HepG2 (cell line): ENCODE measurements around the gene ELMO2. TPM values are rescaled to one million over a fixed set of nuclear protein-coding genes. Genes with fewer than 3 reads are reported as not detected.

Experiments used
- ELF4 ChIP-seq: sonication (generic); formaldehyde crosslinking; IDR thresholded peaks from 2 replicates; pipeline ENCODE4 v1.5.0; 2020; ENCODE audit warnings: missing genetic modification reagents, mild to moderate bottlenecking, moderate library complexity, borderline replicate concordance
- FOXP1 ChIP-seq, 2 experiments: fragments of 450-650 bp in 1 of 2; IDR thresholded peaks; 2 replicates each; pipeline ENCODE4 v1.6.1; 2017 to 2018; ENCODE audit warnings: antibody characterized with exemption in 1 of 2
- NFKBIZ ChIP-seq: IDR thresholded peaks from 2 replicates; pipeline ENCODE4 v1.6.1; 2018; ENCODE audit warnings: missing genetic modification reagents, missing compliant biosample characterization
- RBM39 ChIP-seq: fragments of 200-400 bp; formaldehyde crosslinking; IDR thresholded peaks from one replicate; pipeline ENCODE4 v1.6.1; 2018; ENCODE audit warnings: antibody characterized with exemption, mild to moderate bottlenecking, low read depth, low read length; ENCODE audit not compliant: poor library complexity, severe bottlenecking
- REPIN1 ChIP-seq: sonication (generic); formaldehyde crosslinking; IDR thresholded peaks from 2 replicates; pipeline ENCODE4 v1.8.0; 2022; ENCODE audit warnings: missing genetic modification reagents, low read depth, mild to moderate bottlenecking, borderline replicate concordance
- SALL2 ChIP-seq: sonication (generic); formaldehyde crosslinking; IDR thresholded peaks from 2 replicates; pipeline ENCODE4 v1.8.1; 2023; ENCODE audit warnings: mild to moderate bottlenecking, missing genetic modification reagents, inconsistent platforms
- SP4 ChIP-seq: sonication (generic); formaldehyde crosslinking; IDR thresholded peaks from 2 replicates; pipeline ENCODE4 v1.8.1; 2023; ENCODE audit warnings: mild to moderate bottlenecking, missing genetic modification reagents
- XBP1 ChIP-seq: sonication (generic); formaldehyde crosslinking; IDR thresholded peaks from 2 replicates; pipeline ENCODE4 v1.5.0; 2020; ENCODE audit warnings: missing genetic modification reagents
- ZBTB7B ChIP-seq: sonication (generic); formaldehyde crosslinking; IDR thresholded peaks from 2 replicates; pipeline ENCODE4 v1.4.0; 2020; ENCODE audit warnings: missing genetic modification reagents
- ZNF101 ChIP-seq: sonication (generic); formaldehyde crosslinking; IDR thresholded peaks from 2 replicates; pipeline ENCODE4 v1.4.0; 2020; ENCODE audit warnings: mild to moderate bottlenecking, low read depth, missing genetic modification reagents, borderline replicate concordance
- ZNF496 ChIP-seq: sonication (generic); formaldehyde crosslinking; IDR thresholded peaks from 2 replicates; pipeline ENCODE4 v1.8.1; 2023; ENCODE audit warnings: mild to moderate bottlenecking, moderate library complexity, missing genetic modification reagents; ENCODE audit not compliant: insufficient replicate concordance
- ZNF552 ChIP-seq: sonication (generic); formaldehyde crosslinking; IDR thresholded peaks from 2 replicates; pipeline ENCODE4 v1.9.0; 2022; ENCODE audit warnings: missing genetic modification reagents, mild to moderate bottlenecking, borderline replicate concordance
- ZNF607 ChIP-seq: sonication (generic); formaldehyde crosslinking; IDR thresholded peaks from 2 replicates; pipeline ENCODE4 v1.5.1; 2020; ENCODE audit warnings: missing genetic modification reagents, mild to moderate bottlenecking, borderline replicate concordance
- ZNF776 ChIP-seq: sonication (generic); formaldehyde crosslinking; IDR thresholded peaks from 2 replicates; pipeline ENCODE4 v1.4.0; 2020; ENCODE audit warnings: mild to moderate bottlenecking, missing genetic modification reagents
- polyA plus RNA-seq, 8 experiments: library from polyadenylated mRNA; depleted of rRNA in 3 of 8; stranded (reverse) in 7 of 8; unstranded in 1 of 8; fragments of >200 nt; fragmentation: Illumina TruSeq in 4 of 8; extraction: Trizol in 4 of 8; gene quantifications; 2 replicates each; pipeline versions ENCODE4 v1.2.1 to v1.2.3, GENCODE V29; 2011 to 2016; ENCODE audit warnings: low read depth in 4 of 8, missing spikeins in 1 of 8, mixed read lengths in 1 of 8; ENCODE audit not compliant: insufficient read depth in 1 of 8
- total RNA-seq, 5 experiments: library from RNA; depleted of rRNA; stranded (reverse); fragments of >200 nt; fragmentation: Illumina TruSeq; extraction: Trizol; gene quantifications; 2 replicates each; pipeline ENCODE4 v1.2.3, GENCODE V29; 2016; ENCODE audit warnings: low read depth in 1 of 5
- TF ChIP-seq, protein P1 (sequence below): sonication (generic); formaldehyde crosslinking; IDR thresholded peaks from one replicate; pipeline ENCODE4 v1.5.1; 2020; ENCODE audit warnings: mild to moderate bottlenecking, missing genetic modification reagents; ENCODE audit errors: not compliant biosample characterization
- TF ChIP-seq, protein P2 (sequence below): sonication (generic); formaldehyde crosslinking; conservative IDR thresholded peaks from 2 replicates; pipeline ENCODE4 v1.4.0; 2020; ENCODE audit warnings: missing genetic modification reagents
- TF ChIP-seq, protein P3 (sequence below): sonication (generic); formaldehyde crosslinking; IDR thresholded peaks from 2 replicates; pipeline ENCODE4 v1.4.0; 2020; ENCODE audit warnings: missing genetic modification reagents

The ELMO2 gene
- total and polyA plus RNA-seq, 2 of the 13 experiments (the other 11 are each of a cell fraction or from before 2014, with no cell fraction given): 30.6 to 35.7 TPM

DNA sequence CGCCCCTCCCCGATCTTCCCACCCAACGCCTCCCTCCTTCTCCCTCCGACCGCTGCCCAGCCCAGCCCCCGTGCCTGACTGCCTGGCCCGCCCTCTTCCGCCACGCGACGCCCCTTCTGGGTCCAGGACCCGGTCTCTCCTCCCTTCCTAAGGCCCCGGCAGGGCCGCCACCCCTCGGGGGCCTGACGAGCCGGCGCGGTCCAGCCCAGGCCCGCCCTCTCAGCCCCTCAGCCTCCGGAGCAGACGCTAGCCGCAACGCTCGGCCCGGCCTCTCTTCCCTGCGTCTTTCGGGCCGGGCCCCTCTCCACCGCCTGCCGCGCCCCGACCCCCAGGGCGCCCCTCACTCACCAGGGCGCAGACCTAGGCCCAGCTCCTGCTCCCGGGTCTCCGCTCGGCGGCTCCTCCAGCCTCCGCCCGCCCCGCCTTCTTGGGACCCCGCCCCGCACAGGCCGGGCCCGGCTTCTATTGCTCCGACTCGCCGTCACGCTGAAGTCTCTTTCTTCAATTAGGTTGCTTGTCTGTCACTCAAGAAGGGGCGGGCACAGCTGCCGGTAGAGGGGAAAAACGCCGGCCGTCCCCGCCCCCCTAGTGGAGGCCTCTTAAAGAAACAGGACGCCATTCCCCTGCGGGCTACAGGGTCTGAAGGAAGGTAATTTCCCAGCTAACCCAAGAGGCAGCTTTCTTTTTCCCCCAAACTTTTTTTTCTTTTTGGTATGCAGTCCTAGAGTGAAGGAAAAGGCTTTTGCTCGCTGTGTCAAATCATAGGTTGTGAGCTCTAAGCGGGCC is at the start of gene ELMO2 (continued):
- TF ChIP-seq, protein P1, sequence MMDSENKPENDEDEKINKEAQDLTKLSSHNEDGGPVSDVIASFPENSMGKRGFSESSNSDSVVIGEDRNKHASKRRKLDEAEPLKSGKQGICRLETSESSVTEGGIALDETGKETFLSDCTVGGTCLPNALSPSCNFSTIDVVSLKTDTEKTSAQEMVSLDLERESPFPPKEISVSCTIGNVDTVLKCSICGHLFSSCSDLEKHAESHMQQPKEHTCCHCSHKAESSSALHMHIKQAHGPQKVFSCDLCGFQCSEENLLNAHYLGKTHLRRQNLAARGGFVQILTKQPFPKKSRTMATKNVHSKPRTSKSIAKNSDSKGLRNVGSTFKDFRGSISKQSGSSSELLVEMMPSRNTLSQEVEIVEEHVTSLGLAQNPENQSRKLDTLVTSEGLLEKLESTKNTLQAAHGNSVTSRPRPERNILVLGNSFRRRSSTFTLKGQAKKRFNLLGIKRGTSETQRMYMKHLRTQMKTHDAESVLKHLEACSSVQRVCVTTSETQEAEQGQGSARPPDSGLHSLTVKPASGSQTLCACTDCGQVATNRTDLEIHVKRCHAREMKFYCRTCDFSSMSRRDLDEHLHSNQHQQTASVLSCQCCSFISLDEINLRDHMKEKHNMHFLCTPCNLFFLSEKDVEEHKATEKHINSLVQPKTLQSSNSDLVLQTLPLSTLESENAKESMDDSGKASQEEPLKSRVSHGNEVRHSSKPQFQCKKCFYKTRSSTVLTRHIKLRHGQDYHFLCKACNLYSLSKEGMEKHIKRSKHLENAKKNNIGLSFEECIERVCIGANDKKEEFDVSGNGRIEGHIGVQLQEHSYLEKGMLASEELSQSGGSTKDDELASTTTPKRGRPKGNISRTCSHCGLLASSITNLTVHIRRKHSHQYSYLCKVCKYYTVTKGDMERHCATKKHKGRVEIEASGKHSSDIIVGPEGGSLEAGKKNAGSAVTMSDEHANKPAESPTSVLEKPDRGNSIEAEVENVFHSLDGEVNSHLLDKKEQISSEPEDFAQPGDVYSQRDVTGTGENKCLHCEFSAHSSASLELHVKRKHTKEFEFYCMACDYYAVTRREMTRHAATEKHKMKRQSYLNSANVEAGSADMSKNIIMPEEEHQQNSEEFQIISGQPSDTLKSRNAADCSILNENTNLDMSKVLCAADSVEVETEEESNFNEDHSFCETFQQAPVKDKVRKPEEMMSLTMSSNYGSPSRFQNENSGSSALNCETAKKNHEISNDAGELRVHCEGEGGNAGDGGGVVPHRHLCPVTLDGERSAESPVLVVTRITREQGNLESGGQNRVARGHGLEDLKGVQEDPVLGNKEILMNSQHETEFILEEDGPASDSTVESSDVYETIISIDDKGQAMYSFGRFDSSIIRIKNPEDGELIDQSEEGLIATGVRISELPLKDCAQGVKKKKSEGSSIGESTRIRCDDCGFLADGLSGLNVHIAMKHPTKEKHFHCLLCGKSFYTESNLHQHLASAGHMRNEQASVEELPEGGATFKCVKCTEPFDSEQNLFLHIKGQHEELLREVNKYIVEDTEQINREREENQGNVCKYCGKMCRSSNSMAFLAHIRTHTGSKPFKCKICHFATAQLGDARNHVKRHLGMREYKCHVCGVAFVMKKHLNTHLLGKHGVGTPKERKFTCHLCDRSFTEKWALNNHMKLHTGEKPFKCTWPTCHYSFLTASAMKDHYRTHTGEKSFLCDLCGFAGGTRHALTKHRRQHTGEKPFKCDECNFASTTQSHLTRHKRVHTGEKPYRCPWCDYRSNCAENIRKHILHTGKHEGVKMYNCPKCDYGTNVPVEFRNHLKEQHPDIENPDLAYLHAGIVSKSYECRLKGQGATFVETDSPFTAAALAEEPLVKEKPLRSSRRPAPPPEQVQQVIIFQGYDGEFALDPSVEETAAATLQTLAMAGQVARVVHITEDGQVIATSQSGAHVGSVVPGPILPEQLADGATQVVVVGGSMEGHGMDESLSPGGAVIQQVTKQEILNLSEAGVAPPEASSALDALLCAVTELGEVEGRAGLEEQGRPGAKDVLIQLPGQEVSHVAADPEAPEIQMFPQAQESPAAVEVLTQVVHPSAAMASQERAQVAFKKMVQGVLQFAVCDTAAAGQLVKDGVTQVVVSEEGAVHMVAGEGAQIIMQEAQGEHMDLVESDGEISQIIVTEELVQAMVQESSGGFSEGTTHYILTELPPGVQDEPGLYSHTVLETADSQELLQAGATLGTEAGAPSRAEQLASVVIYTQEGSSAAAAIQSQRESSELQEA (CRISPR knock-in tag): no peak
- TF ChIP-seq REPIN1 (peak; percentile 84), ZNF607 (CRISPR knock-in tag) (peak; percentile 69; the same call in 1 of the 2 replicates), XBP1 (0 out of 2 replicates have a peak, but pooled peaks have one; percentile 25), FOXP1 (IDR thresholded peaks at IDR 0.05) (no peak), FOXP1 (CRISPR knock-in tag; IDR thresholded peaks at IDR 0.05) (0 out of 2 replicates have a peak, but pooled peaks have one; percentile 5), ZBTB7B (CRISPR knock-in tag) (peak; percentile 77), NFKBIZ (CRISPR knock-in tag) (0 out of 2 replicates have a peak, but pooled peaks have one; percentile 50), RBM39 (peak; percentile 65), ZNF496 (no peak), ELF4 (CRISPR knock-in tag) (peak; percentile 89), ZNF552 (CRISPR knock-in tag) (0 out of 2 replicates have a peak, but pooled peaks have one; percentile 72), ZNF101 (CRISPR knock-in tag) (no peak), ZNF776 (CRISPR knock-in tag) (0 out of 2 replicates have a peak, but pooled peaks have one; percentile 43), SP4 (CRISPR knock-in tag) (peak; percentile 90), SALL2 (CRISPR knock-in tag) (peak; percentile 87)
- TF ChIP-seq, protein P2, sequence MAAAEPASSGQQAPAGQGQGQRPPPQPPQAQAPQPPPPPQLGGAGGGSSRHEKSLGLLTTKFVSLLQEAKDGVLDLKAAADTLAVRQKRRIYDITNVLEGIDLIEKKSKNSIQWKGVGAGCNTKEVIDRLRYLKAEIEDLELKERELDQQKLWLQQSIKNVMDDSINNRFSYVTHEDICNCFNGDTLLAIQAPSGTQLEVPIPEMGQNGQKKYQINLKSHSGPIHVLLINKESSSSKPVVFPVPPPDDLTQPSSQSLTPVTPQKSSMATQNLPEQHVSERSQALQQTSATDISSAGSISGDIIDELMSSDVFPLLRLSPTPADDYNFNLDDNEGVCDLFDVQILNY (CRISPR knock-in tag): 0 out of 2 replicates have a peak, but pooled peaks have one; percentile 15
- TF ChIP-seq, protein P3, sequence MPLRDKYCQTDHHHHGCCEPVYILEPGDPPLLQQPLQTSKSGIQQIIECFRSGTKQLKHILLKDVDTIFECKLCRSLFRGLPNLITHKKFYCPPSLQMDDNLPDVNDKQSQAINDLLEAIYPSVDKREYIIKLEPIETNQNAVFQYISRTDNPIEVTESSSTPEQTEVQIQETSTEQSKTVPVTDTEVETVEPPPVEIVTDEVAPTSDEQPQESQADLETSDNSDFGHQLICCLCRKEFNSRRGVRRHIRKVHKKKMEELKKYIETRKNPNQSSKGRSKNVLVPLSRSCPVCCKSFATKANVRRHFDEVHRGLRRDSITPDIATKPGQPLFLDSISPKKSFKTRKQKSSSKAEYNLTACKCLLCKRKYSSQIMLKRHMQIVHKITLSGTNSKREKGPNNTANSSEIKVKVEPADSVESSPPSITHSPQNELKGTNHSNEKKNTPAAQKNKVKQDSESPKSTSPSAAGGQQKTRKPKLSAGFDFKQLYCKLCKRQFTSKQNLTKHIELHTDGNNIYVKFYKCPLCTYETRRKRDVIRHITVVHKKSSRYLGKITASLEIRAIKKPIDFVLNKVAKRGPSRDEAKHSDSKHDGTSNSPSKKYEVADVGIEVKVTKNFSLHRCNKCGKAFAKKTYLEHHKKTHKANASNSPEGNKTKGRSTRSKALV (CRISPR knock-in tag): 0 out of 2 replicates have a peak, but pooled peaks have one; percentile 25
